TTC549 (cell line): Measurements from ENCODE around the gene PCDHGA9.
"Not testable (repeated sequence)": the region's sequence is repeated elsewhere in the genome, so short reads cannot be mapped to it uniquely, and the experiment has no call there.

Experiments used
- FAIRE-seq: peaks from 2 replicates; lab custom pipeline; 2012; peaks lifted over from hg19 to GRCh38; lab: Jason Lieb, UNC

PCDHGA9 gene

DNA sequence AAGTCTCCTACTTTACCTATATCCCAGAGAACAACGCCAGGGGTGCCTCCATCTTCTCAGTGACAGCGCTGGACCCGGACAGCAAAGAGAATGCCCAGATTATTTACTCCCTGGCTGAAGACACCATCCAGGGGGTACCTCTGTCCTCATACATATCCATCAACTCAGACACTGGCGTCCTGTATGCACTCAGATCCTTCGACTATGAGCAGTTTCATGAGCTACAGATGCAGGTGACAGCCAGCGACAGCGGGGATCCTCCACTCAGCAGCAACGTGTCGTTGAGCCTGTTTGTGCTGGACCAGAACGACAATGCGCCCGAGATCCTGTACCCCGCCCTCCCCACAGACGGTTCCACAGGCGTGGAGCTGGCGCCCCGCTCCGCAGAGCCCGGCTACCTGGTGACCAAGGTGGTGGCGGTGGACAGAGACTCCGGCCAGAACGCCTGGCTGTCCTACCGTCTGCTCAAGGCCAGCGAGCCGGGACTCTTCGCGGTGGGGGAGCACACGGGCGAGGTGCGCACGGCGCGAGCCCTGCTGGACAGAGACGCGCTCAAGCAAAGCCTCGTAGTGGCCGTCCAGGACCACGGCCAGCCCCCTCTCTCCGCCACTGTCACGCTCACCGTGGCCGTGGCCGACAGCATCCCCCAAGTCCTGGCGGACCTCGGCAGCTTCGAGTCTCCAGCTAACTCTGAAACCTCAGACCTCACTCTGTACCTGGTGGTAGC, 12.1 kb downstream of the PCDHGA9 start:
- FAIRE-seq = not testable (repeated sequence)

DNA sequence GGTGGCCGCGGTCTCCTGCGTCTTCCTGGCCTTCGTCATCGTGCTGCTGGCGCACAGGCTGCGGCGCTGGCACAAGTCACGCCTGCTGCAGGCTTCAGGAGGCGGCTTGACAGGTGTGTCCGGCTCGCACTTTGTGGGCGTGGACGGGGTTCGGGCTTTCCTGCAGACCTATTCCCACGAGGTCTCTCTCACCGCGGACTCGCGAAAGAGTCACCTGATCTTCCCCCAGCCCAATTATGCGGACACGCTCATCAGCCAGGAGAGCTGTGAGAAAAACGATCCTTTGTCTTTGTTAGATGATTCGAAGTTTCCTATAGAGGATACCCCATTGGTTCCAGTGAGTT, 12.7 kb downstream of the PCDHGA9 start:
- not testable (repeated sequence) for FAIRE-seq

DNA sequence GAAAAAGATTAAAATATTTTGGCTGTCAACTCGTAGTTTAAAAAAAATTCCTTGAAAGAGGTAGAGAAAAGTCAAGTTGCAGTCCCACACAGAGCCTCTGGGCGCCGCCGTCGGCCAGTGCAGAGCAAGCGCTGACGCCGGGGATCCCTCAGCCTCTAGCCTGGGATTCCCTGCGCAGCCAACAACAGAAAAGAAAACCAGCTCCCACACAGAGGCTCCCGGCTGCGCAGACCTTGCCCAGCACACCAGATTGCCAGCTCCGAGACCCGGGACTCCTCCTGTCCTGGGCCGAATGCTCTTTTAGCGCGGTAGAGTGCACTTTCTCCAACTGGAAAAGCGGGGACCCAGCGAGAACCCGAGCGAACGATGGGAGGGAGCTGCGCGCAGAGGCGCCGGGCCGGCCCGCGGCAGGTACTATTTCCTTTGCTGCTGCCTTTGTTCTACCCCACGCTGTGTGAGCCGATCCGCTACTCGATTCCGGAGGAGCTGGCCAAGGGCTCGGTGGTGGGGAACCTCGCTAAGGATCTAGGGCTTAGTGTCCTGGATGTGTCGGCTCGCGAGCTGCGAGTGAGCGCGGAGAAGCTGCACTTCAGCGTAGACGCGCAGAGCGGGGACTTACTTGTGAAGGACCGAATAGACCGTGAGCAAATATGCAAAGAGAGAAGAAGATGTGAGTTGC, 15.1 kb downstream of the PCDHGA9 start, which contains the start of gene PCDHGB7:
PCDHGB7 (plus strand) TSS at position 184 of the 679 bp plus-strand sequence; CDS start at position 367, 183 bp downstream.
- FAIRE-seq = peak; percentile 63

DNA sequence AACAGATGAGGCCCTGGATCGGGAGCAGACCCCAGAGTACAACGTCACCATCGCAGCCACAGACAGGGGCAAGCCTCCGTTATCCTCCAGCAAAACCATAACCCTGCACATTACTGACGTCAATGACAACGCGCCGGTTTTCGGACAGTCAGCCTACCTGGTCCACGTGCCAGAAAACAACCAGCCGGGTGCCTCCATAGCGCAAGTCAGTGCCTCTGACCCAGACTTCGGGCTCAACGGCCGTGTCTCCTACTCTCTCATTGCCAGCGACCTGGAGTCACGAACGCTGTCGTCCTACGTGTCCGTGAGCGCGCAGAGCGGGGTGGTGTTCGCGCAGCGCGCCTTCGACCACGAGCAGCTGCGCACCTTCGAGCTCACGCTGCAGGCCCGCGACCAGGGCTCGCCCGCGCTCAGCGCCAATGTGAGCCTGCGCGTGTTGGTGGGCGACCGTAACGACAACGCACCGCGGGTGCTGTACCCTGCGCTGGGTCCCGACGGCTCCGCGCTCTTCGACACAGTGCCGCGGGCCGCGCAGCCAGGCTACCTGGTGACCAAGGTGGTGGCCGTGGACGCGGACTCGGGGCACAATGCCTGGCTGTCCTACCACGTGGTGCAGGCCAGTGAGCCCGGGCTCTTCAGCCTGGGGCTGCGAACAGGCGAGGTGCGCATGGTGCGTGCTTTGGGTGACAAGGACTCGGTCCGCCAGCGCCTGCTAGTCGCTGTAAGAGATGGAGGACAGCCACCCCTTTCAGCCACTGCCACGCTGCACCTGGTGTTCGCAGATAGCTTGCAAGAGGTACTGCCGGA, 16.7 kb downstream of the PCDHGA9 start:
- no peak for FAIRE-seq

DNA sequence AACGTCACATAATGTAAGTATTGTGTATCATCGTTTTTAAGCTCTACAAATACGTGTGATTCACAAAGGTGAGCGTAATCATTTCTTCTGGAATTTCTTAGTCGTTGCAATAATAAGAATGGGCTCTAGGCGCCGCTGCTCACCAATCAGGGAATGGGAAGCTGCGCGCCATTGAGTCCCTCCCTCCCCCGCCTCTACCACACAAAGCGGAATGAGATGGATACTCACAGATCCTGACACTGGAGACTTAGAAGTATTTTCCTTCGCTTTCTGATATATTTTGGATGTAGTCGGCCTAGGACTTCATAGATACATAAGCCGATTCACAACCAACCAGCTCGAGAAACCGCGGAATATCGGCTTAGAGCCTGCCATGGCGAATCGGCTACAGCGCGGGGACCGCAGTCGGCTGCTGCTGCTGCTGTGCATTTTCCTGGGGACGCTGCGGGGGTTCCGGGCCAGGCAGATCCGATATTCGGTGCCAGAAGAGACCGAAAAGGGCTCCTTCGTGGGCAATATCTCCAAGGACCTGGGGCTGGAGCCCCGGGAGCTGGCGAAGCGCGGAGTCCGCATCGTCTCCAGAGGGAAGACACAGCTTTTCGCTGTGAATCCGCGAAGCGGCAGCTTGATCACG, 18.4 kb downstream of the PCDHGA9 start, which contains the start of gene PCDHGA11:
PCDHGA11 (plus strand) TSS at position 197 of the 634 bp plus-strand sequence; CDS start at position 374, 177 bp downstream.
- FAIRE-seq = no peak

DNA sequence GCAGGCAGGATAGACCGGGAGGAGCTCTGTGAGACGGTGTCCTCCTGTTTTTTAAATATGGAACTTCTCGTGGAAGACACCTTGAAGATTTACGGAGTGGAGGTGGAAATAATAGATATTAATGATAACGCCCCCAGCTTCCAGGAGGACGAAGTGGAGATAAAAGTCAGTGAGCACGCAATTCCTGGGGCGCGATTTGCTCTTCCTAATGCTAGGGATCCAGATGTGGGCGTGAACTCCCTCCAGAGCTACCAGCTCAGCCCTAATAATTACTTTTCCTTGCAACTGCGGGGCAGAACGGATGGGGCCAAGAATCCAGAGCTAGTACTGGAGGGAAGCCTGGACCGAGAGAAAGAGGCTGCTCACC, 18.9 kb downstream of the PCDHGA9 start:
- FAIRE-seq = no peak

DNA sequence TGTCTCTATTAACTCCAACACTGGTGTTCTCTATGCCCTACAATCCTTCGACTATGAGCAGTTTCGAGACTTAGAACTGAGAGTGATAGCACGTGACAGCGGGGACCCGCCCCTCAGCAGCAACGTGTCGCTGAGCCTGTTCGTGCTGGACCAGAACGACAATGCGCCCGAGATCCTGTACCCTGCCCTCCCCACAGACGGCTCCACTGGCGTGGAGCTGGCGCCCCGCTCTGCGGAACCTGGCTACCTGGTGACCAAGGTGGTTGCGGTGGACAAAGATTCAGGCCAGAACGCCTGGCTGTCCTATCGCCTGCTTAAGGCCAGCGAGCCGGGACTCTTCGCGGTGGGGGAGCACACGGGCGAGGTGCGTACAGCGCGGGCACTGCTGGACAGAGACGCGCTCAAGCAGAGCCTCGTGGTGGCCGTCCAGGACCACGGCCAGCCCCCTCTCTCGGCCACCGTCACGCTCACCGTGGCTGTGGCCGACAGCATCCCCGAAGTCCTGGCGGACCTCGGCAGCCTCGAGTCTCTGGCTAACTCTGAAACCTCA, 20.2 kb downstream of the PCDHGA9 start:
- FAIRE-seq = no peak

DNA sequence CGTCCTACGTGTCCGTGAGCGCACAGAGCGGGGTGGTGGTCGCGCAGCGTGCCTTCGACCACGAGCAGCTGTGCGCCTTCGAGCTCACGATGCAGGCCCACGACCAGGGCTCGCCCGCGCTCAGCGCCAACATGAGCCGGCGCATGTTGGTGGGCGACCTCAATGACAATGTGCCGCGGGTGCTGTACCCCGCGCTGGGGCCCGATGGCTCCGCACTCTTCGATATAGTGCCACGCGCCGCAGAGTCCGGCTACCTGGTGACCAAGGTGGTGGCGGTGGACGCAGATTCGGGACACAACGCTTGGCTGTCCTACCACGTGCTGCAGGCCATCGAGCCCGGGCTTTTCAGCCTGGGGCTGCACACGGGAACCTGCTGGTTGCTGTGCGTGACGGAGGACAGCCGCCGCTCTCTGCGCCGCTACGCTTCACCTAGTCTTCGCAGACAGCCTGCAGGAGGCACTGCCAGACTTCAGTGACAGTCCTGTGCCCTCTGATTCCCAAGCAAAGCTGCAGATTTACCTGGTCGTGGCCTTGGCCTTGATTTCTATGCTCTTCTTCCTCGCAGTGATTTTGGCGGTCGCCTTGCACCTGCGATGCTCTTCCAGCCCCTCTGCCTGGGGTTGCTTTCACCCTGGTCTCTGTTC, 25.3 kb downstream of the PCDHGA9 start:
- no peak for FAIRE-seq

DNA sequence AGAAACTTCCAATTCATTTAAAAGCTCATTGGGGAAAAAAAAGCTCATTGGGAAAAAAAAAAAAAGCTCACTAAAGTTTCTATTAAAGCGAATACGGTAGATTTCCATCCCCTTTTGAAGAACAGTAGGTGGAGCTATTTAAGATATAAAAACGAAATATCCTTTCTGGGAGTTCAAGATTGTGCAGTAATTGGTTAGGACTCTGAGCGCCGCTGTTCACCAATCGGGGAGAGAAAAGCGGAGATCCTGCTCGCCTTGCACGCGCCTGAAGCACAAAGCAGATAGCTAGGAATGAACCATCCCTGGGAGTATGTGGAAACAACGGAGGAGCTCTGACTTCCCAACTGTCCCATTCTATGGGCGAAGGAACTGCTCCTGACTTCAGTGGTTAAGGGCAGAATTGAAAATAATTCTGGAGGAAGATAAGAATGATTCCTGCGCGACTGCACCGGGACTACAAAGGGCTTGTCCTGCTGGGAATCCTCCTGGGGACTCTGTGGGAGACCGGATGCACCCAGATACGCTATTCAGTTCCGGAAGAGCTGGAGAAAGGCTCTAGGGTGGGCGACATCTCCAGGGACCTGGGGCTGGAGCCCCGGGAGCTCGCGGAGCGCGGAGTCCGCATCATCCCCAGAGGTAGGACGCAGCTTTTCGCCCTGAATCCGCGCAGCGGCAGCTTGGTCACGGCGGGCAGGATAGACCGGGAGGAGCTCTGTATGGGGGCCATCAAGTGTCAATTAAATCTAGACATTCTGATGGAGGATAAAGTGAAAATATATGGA, 27.9 kb downstream of the PCDHGA9 start, which contains the start of gene PCDHGA12:
PCDHGA12 (plus strand) TSS at position 176 of the 782 bp plus-strand sequence; CDS start at position 429, 253 bp downstream.
- FAIRE-seq = no peak

DNA sequence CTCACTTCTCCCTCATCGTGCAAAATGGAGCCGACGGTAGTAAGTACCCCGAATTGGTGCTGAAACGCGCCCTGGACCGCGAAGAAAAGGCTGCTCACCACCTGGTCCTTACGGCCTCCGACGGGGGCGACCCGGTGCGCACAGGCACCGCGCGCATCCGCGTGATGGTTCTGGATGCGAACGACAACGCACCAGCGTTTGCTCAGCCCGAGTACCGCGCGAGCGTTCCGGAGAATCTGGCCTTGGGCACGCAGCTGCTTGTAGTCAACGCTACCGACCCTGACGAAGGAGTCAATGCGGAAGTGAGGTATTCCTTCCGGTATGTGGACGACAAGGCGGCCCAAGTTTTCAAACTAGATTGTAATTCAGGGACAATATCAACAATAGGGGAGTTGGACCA, 28.7 kb downstream of the PCDHGA9 start:
- FAIRE-seq = no peak

DNA sequence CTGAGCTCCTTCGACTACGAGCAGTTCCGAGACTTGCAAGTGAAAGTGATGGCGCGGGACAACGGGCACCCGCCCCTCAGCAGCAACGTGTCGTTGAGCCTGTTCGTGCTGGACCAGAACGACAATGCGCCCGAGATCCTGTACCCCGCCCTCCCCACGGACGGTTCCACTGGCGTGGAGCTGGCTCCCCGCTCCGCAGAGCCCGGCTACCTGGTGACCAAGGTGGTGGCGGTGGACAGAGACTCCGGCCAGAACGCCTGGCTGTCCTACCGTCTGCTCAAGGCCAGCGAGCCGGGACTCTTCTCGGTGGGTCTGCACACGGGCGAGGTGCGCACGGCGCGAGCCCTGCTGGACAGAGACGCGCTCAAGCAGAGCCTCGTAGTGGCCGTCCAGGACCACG, 29.7 kb downstream of the PCDHGA9 start:
- not testable (repeated sequence) for FAIRE-seq

DNA sequence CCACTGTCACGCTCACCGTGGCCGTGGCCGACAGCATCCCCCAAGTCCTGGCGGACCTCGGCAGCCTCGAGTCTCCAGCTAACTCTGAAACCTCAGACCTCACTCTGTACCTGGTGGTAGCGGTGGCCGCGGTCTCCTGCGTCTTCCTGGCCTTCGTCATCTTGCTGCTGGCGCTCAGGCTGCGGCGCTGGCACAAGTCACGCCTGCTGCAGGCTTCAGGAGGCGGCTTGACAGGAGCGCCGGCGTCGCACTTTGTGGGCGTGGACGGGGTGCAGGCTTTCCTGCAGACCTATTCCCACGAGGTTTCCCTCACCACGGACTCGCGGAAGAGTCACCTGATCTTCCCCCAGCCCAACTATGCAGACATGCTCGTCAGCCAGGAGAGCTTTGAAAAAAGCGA, 30.1 kb downstream of the PCDHGA9 start:
- FAIRE-seq = not testable (repeated sequence)

DNA sequence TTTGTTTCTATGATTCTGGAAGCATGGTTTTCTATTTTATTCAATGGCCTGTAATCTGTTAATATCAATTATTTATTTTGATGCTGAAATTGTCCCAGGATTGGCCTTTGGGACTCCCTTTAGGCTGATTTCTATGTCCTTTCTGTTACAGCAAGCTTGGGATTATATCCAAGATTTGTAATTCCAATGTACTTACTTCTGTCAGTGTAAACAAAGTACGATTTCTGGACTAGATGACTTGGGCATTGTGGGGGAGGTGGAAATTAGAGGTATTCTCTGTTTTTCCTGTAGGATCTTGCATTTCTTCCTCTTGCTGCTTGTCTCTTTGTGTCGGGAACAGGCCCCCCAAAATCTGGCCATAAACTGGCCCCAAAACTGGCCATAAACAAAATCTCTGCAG, 31.4 kb downstream of the PCDHGA9 start:
- FAIRE-seq = no peak

DNA sequence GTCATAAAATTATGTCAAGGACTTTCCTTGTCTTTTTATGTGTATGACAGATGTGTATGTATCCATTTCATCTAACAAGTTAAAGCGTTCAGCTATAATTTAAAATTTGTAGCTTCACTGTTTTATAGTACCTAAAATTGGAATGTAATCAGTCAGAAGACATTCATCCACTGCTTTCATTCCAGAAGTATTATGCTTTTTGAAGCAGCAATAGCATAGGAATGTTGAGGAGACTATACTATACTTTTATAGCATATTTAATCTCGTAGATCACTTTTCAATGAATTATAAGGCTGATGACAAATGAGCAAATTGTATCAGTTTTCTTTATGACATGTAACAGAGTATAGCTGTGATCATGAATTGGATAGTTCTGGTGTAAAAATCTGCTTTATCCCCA, 34.6 kb downstream of the PCDHGA9 start:
- FAIRE-seq = no peak

DNA sequence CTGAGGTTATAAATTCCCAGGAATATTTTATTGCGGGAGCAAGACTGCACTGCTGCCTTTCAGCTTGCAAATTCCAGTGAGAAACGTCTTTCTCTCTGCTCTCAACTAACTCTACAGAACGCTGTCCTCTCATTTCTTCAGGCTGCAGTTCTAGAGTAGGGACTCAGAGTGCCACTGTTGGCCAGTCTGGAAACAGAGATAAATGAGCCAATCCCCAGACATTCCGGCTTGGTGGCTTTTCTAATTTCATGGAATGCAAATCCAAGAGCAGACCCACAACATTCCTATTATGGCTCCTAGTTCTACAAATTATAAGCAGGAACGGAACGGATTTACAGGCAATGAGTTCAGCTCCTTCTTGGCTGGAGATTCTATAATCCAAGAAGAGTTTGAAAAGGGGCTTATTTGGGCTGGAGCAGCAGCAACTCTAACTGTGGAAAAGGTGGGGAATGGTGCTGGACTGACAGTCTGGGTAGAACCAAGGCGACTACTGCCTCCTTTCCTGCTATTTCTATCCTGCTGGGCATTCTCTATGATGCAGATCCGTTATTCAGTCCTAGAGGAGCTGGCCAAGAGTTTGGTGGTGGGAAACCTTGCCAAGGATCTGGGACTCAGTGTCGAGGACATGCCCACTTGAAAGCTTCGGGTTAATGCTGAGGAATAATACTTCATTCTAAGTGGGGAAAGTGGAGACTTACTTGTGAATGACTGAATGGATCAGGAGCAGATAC, 37.0 kb downstream of the PCDHGA9 start:
- no peak for FAIRE-seq

DNA sequence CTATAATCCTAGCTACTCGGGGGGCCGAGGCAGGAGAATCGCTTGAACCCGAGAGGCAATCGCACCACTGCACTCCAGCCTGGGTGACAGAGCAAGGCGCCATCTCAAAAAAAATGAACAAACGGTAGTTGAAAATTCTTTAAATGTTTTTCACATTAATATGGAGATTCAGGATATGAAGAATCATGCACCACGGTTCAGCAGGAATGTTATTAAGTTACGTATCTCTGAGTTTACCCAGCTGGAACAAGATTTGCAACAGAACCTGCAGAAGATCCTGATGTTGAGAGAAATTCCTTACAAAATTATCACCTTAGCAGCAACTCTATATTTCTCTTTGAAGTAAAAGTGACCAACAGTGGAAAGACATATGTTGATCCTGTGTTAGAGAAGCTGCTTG, 37.8 kb downstream of the PCDHGA9 start:
- FAIRE-seq = no peak

DNA sequence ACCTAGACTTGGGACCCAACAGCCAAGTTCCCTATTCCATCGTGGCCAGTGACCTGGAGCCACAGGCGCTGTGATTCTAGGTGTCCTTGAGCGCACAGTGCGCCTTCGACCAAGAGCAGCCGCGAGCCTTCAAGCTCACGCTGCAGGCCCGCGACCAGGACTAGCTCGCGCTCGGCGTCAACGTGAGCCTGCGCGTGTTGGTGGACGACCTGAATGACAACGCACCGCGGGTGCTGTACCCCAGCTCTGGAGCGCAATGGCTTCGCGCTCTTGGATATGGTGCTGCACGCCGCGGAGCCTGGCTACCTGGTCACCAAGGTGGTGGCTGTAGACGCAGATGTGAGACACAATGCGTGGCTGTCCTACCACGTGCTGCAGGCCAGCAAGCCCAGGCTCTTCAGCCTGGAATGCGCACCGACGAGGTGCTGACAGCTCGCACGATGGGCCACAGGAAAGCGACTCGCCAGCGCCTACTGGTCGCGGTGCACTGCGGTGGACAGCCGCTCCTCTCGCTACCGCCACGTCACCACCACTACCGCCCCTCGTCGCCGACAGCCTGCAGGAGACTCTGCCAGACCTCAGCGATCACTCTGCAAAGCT, 39.1 kb downstream of the PCDHGA9 start:
- no peak for FAIRE-seq
